Neural cell (in vitro differentiated cells): Measurements from ENCODE around the gene ADCY6. TPM values are rescaled to one million over a fixed set of nuclear protein-coding genes. Genes with fewer than 3 reads are reported as not detected.
A peak's percentile ranks its signal among the peaks of the same experiment; 100 is the strongest.

Experiments used
- H2AFZ ChIP-seq: fragments of 200-600, 300-800 bp; sonication (generic), shearing (Covaris generic); 2 replicates; pipeline ENCODE4 v1.6.0; 2014; ENCODE audit warnings: low read depth, mild to moderate bottlenecking, antibody characterized with exemption, low read length, moderate library complexity
- H3F3A ChIP-seq: fragments of 200-600 bp; shearing (Covaris generic); 2 replicates; pipeline ENCODE4 v1.6.1; 2016; ENCODE audit warnings: mild to moderate bottlenecking, moderate library complexity, mixed read lengths, antibody characterized with exemption, low read length; ENCODE audit not compliant: insufficient read depth, poor library complexity, severe bottlenecking
- H3K27ac ChIP-seq: fragments of 200-600, 300-800 bp; sonication (generic), shearing (Covaris generic); 2 replicates; pipeline ENCODE4 v1.5.1; 2014; ENCODE audit warnings: mild to moderate bottlenecking, low read length, moderate library complexity
- H3K27me3 ChIP-seq: fragments of 300-800, 200-600 bp; sonication (generic), shearing (Covaris generic); 2 replicates; pipeline ENCODE4 v1.6.0; 2014; ENCODE audit warnings: mild to moderate bottlenecking, low read depth, low read length, moderate library complexity; ENCODE audit not compliant: insufficient read depth
- H3K36me3 ChIP-seq: fragments of 300-800, 200-600 bp; sonication (generic), shearing (Covaris generic); 2 replicates; pipeline ENCODE4 v1.5.1; 2014; ENCODE audit warnings: mild to moderate bottlenecking, antibody characterized with exemption, low read length, moderate library complexity; ENCODE audit not compliant: insufficient read depth
- H3K4me2 ChIP-seq: fragments of 300-800, 200-600 bp; sonication (generic), shearing (Covaris generic); 2 replicates; pipeline ENCODE4 v1.6.0; 2014; ENCODE audit warnings: mild to moderate bottlenecking, low read length
- H3K4me3 ChIP-seq: fragments of 300-800, 200-600 bp; sonication (generic), shearing (Covaris generic); 2 replicates; pipeline ENCODE4 v1.5.1; 2014; ENCODE audit warnings: mild to moderate bottlenecking, low read length, moderate library complexity
- H3K79me2 ChIP-seq: fragments of 200-600 bp; shearing (Covaris generic); replicated peaks from 2 replicates; pipeline ENCODE4 v1.6.0; 2014; ENCODE audit warnings: mild to moderate bottlenecking, low read length, moderate library complexity; ENCODE audit not compliant: insufficient read depth
- H3K9ac ChIP-seq: fragments of 300-800, 200-600 bp; sonication (generic), shearing (Covaris generic); 2 replicates; pipeline ENCODE4 v1.6.1; 2016; ENCODE audit warnings: mild to moderate bottlenecking, low read length, mixed read lengths
- H3K9me2 ChIP-seq: fragments of 200-600 bp; shearing (Covaris generic); 2 replicates; pipeline ENCODE4 v1.6.1; 2016; ENCODE audit warnings: mild to moderate bottlenecking, low read length, mixed read lengths; ENCODE audit not compliant: insufficient read depth
- H3K9me3 ChIP-seq: fragments of 200-600, 300-800 bp; sonication (generic), shearing (Covaris generic); 2 replicates; pipeline ENCODE4 v1.6.1; 2016; ENCODE audit warnings: mild to moderate bottlenecking, mixed run types, low read length, moderate library complexity, mixed read lengths
- H4K20me1 ChIP-seq: fragments of 200-600 bp; shearing (Covaris generic); 2 replicates; pipeline ENCODE4 v1.6.1; 2016; ENCODE audit warnings: mild to moderate bottlenecking, mixed run types; ENCODE audit not compliant: insufficient read depth
- EP300 ChIP-seq: fragments of 450-650 bp; conservative IDR thresholded peaks from 2 replicates; pipeline ENCODE4 v1.6.1; 2014; ENCODE audit warnings: antibody characterized with exemption, mild to moderate bottlenecking, moderate library complexity; ENCODE audit not compliant: poor library complexity, severe bottlenecking
- EZH2 ChIP-seq: fragments of 200-600, 300-800 bp; shearing (Covaris generic), sonication (generic); IDR thresholded peaks from 2 replicates; pipeline ENCODE4 v1.6.1; 2014; ENCODE audit warnings: antibody characterized with exemption, low read length, borderline replicate concordance, mild to moderate bottlenecking; ENCODE audit not compliant: insufficient read depth, poor library complexity, severe bottlenecking
- MXI1 ChIP-seq: fragments of 450-650 bp; conservative IDR thresholded peaks from 2 replicates; pipeline ENCODE4 v1.6.1; 2014; ENCODE audit warnings: antibody characterized with exemption, mild to moderate bottlenecking; ENCODE audit not compliant: poor library complexity, severe bottlenecking
- POLR2AphosphoS5 ChIP-seq: IDR thresholded peaks from 2 replicates; pipeline ENCODE4 v1.6.1; 2012
- RAD21 ChIP-seq: fragments of 450-650 bp; conservative IDR thresholded peaks from 2 replicates; pipeline ENCODE4 v1.6.1; 2014; ENCODE audit warnings: antibody characterized with exemption, mild to moderate bottlenecking, moderate library complexity
- SMC3 ChIP-seq: fragments of 450-650 bp; conservative IDR thresholded peaks from 2 replicates; pipeline ENCODE4 v1.6.1; 2014; ENCODE audit warnings: antibody characterized with exemption, mild to moderate bottlenecking, moderate library complexity; ENCODE audit not compliant: poor library complexity
- TAF1 ChIP-seq: IDR thresholded peaks from 2 replicates; pipeline ENCODE4 v1.6.1; 2012; ENCODE audit warnings: low read depth
- polyA plus RNA-seq: library from polyadenylated mRNA; depleted of rRNA; stranded (reverse); fragments of >200 nt; gene quantifications from 2 replicates; pipeline ENCODE4 v1.2.3, GENCODE V29; 2014
- TF ChIP-seq, protein P1 (sequence below): IDR thresholded peaks from 2 replicates; pipeline ENCODE4 v1.6.1; 2012; ENCODE audit warnings: borderline replicate concordance
- TF ChIP-seq, protein P2 (sequence below): fragments of 450-650 bp; IDR thresholded peaks from 2 replicates; pipeline ENCODE4 v1.5.1; 2014; ENCODE audit warnings: antibody characterized with exemption, mild to moderate bottlenecking, moderate library complexity; ENCODE audit not compliant: poor library complexity, severe bottlenecking

Gene ADCY6
- polyA plus RNA-seq, 1 donor from 2014 or later: 43.1 TPM

DNA sequence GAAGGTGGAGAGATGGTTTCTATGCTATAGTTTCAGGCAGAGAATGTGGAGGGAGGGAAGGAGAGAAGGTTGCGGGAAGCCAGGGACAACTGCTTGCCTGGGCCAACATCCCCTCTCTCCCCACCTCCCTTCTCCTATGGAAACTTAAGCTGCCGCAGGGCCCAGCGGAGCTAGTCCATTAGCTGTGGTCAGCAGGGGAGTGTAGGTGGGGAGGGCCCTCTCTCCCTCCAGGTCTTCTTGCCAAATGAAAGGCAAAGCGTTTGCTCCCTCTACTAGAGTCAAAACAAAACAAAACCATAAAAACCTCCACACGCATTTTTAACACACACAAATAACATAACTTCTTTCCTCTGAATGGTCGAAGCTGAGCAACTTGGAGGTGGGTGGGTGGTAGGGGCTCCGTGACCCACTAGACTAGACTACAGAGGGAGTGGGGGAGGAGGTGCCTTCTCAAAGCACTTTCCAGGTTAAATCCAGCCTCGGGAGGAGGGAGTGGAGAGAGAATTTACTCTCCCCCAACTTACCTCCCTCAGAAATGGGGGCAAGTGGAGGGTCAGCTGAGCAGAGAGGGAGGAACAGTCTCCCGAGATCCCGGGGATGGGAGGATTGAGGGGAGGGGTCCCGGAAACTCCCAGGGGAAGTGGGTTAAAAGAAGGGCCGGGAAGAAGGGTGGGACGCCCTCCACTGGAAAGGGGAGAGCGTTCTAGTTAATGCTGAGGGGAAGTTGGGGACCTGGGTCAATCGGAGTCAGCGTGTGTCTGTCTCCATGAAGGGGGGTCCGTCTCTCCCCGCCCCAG, 24.8 kb upstream of the ADCY6 start:
- Histone ChIP-seq H3K9ac (peak overlapping the region; percentile 97), H3K27me3 (no peaks in the 10 kb centered on the region)
- TF ChIP-seq SMC3: no peak
- no peak for TF ChIP-seq RAD21
- no peak for TF ChIP-seq MXI1
- no peak for TF ChIP-seq EP300

DNA sequence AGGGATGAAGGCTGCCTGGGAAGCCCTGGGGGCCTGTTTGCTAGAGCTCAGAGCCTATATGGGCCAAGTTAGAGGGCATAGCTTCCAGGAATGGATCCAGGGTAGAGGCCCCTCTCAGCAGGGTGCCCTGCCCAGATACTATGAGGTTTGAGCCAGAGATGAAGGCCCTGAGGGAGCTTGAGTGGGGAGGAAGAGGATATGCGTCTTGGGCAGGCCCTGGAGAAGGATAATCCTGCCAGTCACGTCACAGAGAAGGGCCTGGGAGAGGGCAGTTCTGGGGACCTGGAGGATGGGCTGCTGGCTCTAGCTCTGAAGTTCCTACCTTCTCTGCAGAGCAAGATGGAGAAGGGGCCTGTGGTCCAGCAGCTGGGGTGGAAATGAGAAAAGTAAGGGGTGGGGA, 23.5 kb upstream of the ADCY6 start:
- H3K9me3 ChIP-seq: no peaks in the 10 kb centered on the region
- no peak overlapping the region for H3K4me2 ChIP-seq
- no peaks in the 10 kb centered on the region for H4K20me1 ChIP-seq
- H3K9ac ChIP-seq: no peak overlapping the region
- peaks cover 4% of the 10 kb centered on the region for H3F3A ChIP-seq
- H3K36me3 ChIP-seq: no peaks in the 10 kb centered on the region
- no peak overlapping the region for H3K4me3 ChIP-seq
- H2AFZ ChIP-seq: no peak overlapping the region
- H3K27ac ChIP-seq: no peak overlapping the region
- TF ChIP-seq TAF1 (no peak), RAD21 (no peak), POLR2AphosphoS5 (no peak), SMC3 (no peak), MXI1 (no peak), EZH2 (no peak), EP300 (no peak)
- TF ChIP-seq, protein P1, sequence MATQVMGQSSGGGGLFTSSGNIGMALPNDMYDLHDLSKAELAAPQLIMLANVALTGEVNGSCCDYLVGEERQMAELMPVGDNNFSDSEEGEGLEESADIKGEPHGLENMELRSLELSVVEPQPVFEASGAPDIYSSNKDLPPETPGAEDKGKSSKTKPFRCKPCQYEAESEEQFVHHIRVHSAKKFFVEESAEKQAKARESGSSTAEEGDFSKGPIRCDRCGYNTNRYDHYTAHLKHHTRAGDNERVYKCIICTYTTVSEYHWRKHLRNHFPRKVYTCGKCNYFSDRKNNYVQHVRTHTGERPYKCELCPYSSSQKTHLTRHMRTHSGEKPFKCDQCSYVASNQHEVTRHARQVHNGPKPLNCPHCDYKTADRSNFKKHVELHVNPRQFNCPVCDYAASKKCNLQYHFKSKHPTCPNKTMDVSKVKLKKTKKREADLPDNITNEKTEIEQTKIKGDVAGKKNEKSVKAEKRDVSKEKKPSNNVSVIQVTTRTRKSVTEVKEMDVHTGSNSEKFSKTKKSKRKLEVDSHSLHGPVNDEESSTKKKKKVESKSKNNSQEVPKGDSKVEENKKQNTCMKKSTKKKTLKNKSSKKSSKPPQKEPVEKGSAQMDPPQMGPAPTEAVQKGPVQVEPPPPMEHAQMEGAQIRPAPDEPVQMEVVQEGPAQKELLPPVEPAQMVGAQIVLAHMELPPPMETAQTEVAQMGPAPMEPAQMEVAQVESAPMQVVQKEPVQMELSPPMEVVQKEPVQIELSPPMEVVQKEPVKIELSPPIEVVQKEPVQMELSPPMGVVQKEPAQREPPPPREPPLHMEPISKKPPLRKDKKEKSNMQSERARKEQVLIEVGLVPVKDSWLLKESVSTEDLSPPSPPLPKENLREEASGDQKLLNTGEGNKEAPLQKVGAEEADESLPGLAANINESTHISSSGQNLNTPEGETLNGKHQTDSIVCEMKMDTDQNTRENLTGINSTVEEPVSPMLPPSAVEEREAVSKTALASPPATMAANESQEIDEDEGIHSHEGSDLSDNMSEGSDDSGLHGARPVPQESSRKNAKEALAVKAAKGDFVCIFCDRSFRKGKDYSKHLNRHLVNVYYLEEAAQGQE: no peak
- TF ChIP-seq, protein P2, sequence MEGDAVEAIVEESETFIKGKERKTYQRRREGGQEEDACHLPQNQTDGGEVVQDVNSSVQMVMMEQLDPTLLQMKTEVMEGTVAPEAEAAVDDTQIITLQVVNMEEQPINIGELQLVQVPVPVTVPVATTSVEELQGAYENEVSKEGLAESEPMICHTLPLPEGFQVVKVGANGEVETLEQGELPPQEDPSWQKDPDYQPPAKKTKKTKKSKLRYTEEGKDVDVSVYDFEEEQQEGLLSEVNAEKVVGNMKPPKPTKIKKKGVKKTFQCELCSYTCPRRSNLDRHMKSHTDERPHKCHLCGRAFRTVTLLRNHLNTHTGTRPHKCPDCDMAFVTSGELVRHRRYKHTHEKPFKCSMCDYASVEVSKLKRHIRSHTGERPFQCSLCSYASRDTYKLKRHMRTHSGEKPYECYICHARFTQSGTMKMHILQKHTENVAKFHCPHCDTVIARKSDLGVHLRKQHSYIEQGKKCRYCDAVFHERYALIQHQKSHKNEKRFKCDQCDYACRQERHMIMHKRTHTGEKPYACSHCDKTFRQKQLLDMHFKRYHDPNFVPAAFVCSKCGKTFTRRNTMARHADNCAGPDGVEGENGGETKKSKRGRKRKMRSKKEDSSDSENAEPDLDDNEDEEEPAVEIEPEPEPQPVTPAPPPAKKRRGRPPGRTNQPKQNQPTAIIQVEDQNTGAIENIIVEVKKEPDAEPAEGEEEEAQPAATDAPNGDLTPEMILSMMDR: no peak
- H3K27me3 ChIP-seq: no peaks in the 10 kb centered on the region
- no peaks in the 10 kb centered on the region for H3K9me2 ChIP-seq
- peaks cover 19% of the 10 kb centered on the region for H3K79me2 ChIP-seq

More for the DNA sequence above, 24.8 kb upstream of the ADCY6 start:
- H3F3A ChIP-seq: peaks cover 4% of the 10 kb centered on the region
- H3K36me3 ChIP-seq: no peaks in the 10 kb centered on the region
- H3K79me2 ChIP-seq: peaks cover 27% of the 10 kb centered on the region
- H3K9me3 ChIP-seq: no peaks in the 10 kb centered on the region
- H3K9me2 ChIP-seq: no peaks in the 10 kb centered on the region
- no peaks in the 10 kb centered on the region for H4K20me1 ChIP-seq
- peak overlapping the region; percentile 97 for H3K27ac ChIP-seq
- no peak overlapping the region for H3K4me2 ChIP-seq
- H3K4me3 ChIP-seq: peak overlapping the region; percentile 96
- no peak overlapping the region for H2AFZ ChIP-seq
